GM21515 (cell line): ENCODE measurements around the gene ST6GAL1.
"Not testable (repeated sequence)": the region's sequence is repeated elsewhere in the genome, so short reads cannot be mapped to it uniquely, and the experiment has no call there.

Source experiments
- ATAC-seq: cut with Tn5 transposase; IDR thresholded peaks from one replicate; pipeline ENCODE4 v1.9.1; 2021; ENCODE audit not compliant: unreplicated experiment

The ST6GAL1 gene

GRCh38 chr3:186966406-186966805, 36.1 kb downstream of the ST6GAL1 start:
- no peak for ATAC-seq

DNA sequence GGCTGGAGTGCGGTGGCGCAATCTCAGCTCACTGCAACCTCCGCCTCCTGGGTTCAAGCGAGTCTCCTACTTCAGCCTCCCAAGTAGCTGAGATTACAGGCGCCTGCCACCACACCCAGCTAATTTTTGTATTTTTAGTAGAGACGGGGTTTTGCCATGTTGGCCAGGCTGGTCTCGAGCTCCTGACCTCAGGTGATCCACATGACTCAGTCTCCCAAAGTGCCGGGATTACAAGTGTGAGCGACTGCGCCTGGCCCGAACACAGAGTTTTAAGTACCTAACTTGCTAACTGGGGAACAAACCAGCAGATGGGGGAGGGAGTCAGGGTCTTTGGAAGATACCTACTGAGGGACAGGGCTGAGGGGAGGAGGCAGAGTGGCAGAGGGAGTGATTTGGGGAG, 36.9 kb downstream of the ST6GAL1 start:
- not testable (repeated sequence) for ATAC-seq

- ATAC-seq: no peak
These were observed 37.4 kb downstream of the ST6GAL1 start for GRCh38 chr3:186967686-186968085.

- no peak for ATAC-seq
These were observed 39.3 kb downstream of the ST6GAL1 start for GRCh38 chr3:186969607-186970006.

DNA sequence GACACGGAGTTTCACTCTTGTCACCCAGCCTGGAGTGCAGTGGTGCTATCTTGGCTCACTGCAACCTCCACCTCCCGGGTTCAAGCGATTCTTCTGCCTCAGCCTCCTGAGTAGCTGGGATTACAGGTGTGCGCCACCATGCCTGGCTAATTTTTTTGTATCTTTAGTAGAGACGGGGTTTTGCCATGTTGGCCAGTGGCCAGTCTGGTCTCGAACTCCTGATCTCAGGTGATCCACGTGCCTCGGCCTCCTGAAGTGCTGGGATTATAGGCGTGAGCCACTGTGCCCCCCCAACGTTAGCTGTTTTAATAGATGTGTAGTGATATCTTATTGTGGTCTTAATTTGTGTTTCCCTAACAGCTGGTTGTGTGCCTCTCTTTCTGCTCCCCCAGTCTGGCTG, 40.8 kb downstream of the ST6GAL1 start:
- not testable (repeated sequence) for ATAC-seq

DNA sequence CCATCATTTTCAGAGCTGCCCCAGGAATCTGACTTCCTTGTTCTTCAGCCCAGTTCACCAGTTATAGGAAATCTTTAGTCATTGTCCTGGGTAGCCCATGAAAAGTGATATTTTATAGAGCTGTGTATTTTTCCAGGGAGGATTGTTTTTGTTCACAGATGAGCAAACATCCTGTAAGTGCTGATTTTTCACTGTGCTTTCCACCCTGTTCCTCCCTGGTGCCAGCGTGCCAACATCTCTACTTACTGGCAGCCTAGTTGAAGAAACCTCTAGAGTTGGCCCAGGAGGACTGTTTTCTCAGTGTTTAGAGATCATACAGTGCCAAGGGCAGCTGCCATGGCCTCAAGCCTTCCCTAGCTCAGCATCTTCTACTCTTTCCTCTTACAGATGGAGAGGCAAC, 41.3 kb downstream of the ST6GAL1 start:
- ATAC-seq: no peak

GRCh38 chr3:186973702-186974101, 43.4 kb downstream of the ST6GAL1 start:
- no peak for ATAC-seq

- no peak for ATAC-seq
These were observed 44.5 kb downstream of the ST6GAL1 start for GRCh38 chr3:186974824-186975313.

DNA sequence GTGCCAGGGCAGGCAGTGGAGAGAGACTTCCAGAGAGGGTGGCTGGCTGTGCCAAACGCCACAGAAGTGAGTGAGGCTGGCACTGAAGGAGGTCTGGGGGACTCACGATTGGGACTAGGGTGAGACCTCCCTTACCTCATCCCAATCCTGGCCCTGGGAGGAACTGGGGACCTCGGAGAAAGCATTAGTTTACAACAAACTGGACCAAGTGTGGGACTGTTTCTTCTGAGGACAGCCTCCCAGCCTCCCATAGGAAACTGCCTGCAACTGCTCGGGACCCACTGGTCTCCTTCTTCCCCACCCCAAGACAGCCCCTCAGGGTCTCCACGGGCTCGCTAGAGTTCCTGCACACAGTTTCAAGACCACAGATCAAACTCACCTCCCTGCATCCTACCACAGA, 45.4 kb downstream of the ST6GAL1 start:
- ATAC-seq: no peak

GRCh38 chr3:186976837-186977750, 46.8 kb downstream of the ST6GAL1 start:
- no peak for ATAC-seq

- no peak for ATAC-seq
These were observed 48.4 kb downstream of the ST6GAL1 start for GRCh38 chr3:186978712-186979111.

- ATAC-seq: no peak
These were observed 49.5 kb downstream of the ST6GAL1 start for GRCh38 chr3:186979852-186980251.

DNA sequence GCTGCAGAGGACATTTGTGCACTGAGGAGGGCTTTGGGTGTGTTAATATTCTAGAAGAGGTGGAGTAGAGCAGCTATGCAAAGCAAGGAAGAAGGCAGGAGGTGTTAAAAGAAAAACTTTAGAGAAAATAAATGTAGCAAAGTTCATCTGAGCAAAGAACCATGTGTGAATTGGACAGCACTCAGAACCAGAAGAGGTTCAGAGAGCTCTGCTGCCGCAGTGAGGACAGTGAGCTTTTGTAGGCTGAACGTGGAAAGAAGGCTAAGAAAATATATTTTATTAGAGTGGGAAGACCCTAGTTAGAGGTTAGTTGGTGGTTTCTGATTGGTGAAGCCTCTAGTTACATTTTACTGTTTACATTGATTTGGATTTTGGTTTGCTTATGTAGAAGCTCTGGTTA, 50.7 kb downstream of the ST6GAL1 start:
- no peak for ATAC-seq

GRCh38 chr3:186983659-186984058, 53.3 kb downstream of the ST6GAL1 start:
- ATAC-seq: no peak

- no peak for ATAC-seq
These were observed 53.7 kb downstream of the ST6GAL1 start for GRCh38 chr3:186984064-186984463.

DNA sequence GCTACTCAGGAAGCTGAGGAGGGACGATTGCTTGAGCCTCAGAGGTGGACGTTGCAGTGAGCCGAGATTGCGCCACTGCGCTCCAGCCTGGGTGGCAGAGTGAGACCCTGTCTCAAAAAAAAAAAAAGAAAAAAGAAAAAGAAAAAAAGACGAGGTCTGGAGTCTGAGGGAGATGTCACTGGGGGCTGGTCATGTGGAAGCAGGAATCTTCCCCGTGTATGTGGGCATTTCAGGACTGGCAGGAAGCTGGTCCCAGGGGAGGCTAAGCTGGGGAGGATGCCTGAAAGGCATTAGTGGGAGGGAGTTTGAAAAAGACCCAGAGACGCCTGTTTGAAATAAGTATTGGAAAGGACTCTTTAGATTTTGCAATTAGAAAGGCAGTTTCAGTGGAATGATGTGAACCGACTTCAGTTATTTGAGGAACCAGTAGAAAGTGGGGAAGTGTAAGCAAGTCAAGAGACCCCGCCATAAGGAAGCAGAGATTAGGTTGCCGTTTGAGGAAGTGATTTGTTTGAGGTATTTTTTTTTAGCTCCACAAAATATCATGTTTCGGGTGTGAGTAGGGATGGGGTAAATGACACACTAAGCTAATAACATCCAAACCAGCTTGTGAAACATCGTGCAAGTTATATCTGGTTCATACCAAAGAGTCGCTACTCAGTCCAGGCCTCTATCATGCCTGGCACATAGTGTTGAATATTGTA, 55.5 kb downstream of the ST6GAL1 start:
- ATAC-seq: peak; percentile 67

- no peak for ATAC-seq
These were observed 56.1 kb downstream of the ST6GAL1 start for GRCh38 chr3:186986406-186986805.

- no peak for ATAC-seq
These were observed 56.5 kb downstream of the ST6GAL1 start for GRCh38 chr3:186986816-186987215.

GRCh38 chr3:186988806-186989205, 58.5 kb downstream of the ST6GAL1 start:
- ATAC-seq: peak; percentile 74

DNA sequence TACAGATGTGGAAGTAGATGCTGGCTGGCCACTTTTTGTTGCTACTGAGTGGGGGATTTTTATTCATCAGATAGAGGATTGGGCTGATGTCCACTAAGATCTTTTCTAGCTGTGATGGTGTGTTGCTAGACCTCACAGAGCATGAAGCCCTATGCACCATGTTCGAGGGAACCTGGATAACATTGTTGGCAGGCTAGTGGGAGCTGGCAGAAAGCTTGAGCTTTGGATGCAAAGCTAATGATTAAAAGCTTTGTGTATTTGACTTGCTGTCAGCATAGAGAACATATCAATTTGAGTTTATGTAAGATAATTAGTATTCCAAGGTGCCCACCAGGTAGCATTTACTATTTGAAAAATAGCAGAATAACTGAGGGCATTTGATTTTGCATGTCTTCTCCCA, 59.1 kb downstream of the ST6GAL1 start:
- no peak for ATAC-seq

GRCh38 chr3:186990277-186990676, 60.0 kb downstream of the ST6GAL1 start:
- no peak for ATAC-seq

DNA sequence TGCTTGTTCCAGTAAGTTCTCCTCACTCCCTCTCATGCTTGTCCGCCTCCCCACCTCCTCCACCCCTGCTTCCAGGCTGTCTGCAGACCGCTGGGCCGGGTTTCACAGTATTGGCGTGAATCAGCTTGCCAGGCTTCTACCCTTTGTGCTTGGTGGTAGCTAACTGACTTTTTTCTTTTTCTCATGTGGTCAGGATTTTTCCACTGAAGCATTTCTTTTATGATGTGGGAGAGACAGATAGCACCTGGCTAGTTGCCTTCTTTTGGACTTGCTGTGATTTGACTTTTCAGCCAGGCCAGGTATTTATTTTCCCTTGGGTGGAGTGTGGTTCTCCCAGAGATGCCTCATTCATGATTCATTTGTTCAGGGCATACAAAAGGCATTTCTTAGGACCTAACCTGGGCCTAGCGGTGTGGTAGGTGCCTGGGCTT, 60.6 kb downstream of the ST6GAL1 start:
- ATAC-seq: no peak
